G401 (cell line): ENCODE data around the gene PACS1. TPM values are rescaled to one million over a fixed set of nuclear protein-coding genes. Genes with fewer than 3 reads are reported as not detected.

Experiments used
- DNase-seq: peaks from one replicate; pipeline ENCODE4 v3.0.0-alpha.2; 2015; ENCODE audit warnings: low spot score
- in situ Hi-C: cut with HindIII; loops from 2 replicates; pipeline ENCODE4 v1.10.0; 2016; ENCODE audit warnings: low sequenced_read_pairs, mixed read lengths
- total RNA-seq: library from RNA; depleted of rRNA; stranded (reverse); fragments of >200 nt; shearing (Covaris generic); gene quantifications from 2 replicates; pipeline ENCODE4 v1.2.3, GENCODE V29; 2014

PACS1 gene
- total RNA-seq, 1 experiment from 2014 or later = 23.2 TPM

DNA sequence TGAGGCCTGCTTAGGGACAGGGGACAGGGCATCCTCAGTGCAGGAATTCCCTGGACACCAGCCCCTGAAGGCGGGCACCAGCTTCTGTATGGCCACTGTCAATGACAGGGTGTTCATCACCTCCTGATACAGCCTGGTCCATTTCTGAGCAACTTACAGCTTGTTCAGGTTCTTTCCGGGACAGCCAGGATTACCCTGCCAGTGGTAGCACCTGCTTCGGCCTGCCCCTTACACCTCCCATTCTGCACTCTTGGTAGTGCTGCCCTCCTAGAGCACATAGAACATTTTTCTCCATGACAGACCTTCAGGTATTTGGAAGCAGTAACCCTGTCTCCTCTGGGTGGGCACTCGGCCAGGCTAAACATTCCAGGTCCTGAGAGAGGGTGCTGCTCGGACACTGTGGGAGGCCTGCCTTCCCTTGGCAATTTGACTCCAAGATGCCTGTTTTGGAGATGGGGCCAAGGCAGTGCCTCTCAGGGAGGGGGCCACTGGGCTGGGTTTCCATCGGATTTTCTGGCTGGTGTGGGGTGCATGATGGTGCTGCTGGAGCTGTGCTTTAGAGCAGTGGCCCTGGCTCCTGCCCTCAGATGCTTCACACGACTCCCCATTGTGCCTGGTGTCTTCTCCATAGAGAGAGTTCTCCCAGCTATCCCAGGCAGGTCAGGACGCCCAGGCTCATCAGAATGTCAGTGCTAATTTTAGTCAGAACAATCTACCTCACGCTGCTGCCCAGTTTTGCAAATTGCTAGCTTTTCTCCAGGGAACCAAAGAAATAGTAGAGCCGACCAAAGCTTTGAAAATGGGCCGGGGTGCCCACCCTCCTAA, 22.3 kb upstream of the PACS1 start:
- in situ Hi-C loops = no loop called here
- peak; percentile 64 for DNase-seq

DNA sequence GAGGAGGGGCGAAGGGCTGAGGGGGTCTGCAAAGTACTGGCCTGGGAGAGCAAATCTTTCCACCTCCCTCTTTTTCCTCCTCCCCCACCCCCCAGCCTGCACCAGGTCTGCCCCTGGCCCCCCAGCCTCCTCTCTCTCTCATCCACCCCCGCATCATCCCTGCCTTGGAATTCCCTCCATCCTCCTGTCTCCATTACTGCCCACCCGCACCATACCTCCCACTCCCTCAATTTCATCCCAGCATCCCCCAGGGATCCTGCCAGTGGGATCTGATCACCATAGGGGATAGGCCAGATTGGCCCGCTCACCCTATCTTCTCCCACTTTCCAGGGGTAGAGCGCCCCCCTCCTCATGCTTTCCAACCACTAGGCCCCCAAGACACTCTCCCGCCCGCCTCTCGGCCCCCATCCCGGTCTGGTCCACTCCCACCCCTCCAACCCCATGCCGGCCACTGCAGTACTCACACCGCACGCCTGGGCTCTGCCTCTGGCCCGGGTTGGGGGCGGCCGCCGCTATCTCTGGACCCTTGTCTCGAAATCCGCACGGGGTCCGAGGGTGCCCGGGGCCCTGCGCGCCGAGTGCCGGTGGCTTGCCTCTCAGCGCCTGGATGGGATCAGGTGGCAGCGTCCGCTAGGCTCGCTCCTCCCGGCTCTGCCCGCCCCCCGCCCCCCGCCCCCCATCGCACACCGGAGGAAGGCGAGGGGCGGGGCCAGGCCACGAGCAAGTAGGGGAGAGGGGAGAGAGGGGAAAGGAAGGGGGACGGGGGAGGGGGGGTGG, 21.3 kb upstream of the PACS1 start, which contains the start of gene GAL3ST3:
Gene GAL3ST3 (minus strand): TSS at position 615 of the 777 bp plus-strand sequence. CDS start 3,746 bp downstream, outside the sequence.
- in situ Hi-C loops = no loop called here
- DNase-seq = peak; percentile 30

DNA sequence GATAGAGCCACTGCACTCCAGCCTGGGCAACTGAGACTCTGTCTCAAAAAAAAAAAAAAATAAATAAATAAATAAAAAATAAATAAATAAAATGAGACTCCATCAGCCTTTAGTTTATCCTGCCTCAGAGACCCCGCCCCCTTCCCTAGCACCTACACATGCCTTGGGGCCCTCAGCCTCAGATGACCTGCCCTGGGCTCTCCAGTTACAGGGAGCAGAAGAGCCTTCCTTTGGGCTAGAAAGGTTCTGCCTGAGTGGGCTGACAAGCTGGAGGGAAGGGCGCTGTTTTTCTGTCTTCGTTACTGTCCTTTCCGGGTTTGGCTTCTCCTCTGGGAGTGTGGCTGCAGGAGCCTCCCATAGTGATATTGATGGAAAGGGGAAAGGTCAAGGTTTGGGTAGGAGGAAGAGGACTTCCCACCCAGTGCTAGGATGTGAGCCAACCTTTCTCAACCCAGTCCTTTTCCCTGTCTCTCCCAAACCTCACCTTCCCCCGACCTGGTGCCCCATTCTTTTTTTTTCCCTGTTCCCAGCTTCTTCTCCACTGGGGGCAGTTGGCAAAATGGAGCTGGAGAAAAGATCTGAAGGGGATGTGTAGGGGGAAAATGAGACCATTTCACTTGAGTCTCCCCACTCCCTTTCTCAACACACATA, 19.4 kb upstream of the PACS1 start:
- in situ Hi-C loops = no loop called here

DNA sequence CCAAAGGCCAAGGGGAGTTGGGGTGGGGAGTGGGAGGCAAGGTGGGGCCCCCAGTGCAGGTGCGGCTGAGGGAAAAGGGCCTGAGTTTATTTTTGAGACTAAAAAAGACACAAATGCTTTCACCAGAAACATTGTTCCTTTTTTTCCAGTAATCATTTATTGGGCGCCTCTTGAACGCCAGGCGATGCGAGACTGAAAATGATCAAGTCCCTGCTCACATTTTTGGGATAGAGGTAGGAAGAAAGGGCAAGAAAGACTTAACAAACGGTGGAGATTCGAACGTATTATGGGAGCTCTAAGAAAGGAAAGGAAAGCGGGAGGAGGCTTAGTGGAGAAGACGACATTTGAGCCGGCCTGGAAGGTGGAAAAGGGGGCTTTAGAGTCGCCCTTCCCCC, 18.7 kb upstream of the PACS1 start:
- in situ Hi-C loops = no loop called here
- DNase-seq = no peak

More for the DNA sequence above, 19.4 kb upstream of the PACS1 start:
- DNase-seq = no peak

- in situ Hi-C loops = no loop called here
Measured at GRCh38 chr11:66051766-66052663, 18.1 kb upstream of the PACS1 start, which contains the start of gene SF3B2. SF3B2 (plus strand) TSS chr11:66052364; CDS start chr11:66052385, 21 bp downstream.

DNA sequence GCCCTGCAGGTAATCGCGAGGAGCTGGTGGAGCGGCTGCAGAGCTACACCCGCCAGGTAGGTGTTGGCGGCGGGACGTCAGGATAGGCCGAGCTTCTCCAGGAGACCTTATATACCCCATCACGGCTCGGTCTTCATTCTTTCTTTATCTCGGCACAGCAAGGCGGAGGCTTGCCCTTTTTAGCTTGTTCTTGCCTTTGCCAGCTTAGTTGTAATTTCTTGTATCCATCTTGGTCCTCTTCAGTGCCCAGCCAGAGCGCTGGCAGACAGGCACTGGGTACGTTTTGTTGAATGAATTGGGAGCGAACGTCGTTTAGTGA, 17.4 kb upstream of the PACS1 start:
- in situ Hi-C loops = no loop called here
- no peak for DNase-seq

More at GRCh38 chr11:66051766-66052663, 18.1 kb upstream of the PACS1 start, which contains the start of gene SF3B2:
- peak; percentile 99 for DNase-seq

DNA sequence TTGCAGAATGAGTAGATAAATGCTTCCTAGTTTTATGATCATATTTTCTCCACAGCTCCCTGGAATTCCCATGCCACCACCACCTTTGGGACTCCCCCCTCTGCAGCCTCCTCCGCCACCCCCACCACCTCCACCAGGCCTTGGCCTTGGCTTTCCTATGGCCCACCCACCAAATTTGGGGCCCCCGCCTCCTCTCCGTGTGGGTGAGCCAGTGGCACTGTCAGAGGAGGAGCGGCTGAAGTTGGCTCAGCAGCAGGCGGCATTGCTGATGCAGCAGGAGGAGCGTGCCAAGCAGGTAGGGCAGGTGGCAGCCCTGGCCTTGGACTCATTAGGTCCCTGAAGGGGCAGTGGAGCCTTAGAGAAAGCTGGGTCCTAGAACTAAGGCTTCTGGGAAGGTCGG, 15.1 kb upstream of the PACS1 start:
- DNase-seq = no peak
- in situ Hi-C loops = no loop called here

DNA sequence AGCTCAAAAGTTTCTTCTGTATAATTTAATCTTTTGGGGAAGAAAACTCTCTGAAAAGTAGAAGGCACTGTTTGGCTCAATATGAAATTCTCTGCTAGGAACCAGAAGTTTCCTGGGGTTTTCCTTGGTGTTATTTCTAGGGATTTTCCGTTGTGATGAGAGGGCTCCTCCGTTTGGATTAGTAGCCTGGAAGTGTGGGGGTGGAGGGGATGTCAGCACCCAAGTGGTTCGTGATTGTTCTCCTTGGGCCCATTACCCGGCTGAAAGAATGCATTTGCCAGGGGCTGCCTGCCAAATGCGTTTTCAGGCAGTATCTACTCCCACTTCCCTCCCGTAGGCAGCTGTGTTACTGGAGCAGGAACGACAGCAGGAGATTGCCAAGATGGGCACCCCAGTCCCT, 13.6 kb upstream of the PACS1 start:
- in situ Hi-C loops = no loop called here
- no peak for DNase-seq

DNA sequence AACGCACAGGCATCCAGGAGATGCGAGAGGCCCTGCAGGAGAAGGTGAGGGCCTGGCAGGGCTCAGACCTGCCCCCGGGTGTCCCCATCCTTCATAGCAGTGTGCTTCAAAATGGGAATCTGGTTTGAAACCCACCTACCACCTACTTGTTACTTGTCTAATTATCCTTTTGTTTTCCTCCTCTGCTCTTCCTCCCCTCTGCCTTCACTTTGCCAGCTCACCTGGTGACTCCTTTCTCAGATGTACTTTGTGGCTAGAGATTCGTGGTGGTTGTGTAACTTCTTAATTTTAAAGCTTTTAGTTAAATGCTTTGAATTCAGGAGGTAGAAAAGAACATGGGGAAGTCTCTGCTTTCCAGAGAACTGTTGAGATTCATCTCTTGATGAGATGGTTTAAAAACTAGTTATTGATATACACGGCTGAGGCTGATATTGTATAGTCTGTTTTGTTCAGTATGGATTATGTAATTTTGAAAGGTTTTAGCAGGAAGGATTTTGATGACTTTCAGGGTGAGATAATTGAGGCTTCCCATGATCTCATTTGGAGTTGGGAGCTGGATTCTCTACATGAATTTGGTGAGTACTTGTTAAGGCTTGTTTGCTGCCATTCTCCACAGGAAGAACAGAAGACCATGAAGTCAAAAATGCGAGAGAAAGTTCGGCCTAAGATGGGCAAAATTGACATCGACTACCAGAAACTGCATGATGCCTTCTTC, 9.9 kb upstream of the PACS1 start:
- in situ Hi-C loops = no loop called here
- no peak for DNase-seq

DNA sequence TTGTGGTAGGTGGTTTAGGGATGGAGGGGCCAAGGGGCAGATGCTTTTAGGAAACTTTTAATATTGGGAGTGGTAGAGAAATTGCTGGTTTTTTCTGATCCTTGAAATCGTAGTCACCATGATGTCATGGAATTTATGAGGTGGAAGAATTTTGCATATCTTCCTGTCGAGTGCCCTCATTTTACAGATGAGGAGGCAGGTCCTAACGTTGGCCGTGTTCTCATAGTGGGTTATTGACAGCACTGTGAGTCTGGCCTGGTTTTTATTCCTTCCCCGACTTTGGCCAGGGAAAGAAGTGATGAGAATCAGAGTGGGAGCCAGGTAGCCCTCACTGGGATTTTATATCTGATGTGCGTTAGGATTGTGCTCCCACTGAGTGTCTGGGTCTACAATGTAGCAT, 8.8 kb upstream of the PACS1 start:
- no peak for DNase-seq
- in situ Hi-C loops = no loop called here

DNA sequence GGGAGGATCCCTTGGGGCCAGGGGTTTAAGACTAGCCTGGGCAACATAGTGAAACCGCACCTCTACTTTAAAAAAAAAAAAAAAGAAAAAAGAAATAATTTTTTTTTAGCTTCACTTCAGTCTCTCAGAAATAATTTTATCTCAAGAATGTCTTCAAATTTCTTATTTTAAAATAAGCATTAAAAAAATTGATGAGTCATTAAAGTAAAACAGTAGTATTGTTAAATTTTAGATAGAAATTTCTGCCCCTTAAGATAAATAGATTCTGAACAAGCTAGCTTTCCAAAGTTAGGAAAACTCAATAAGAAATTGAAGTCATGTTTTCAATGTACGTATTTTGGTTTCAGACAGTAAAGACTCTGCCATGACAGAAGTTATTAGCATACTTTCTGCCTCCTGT, 7.7 kb upstream of the PACS1 start:
- in situ Hi-C loops = no loop called here

GRCh38 chr11:66063900-66064299, 6.2 kb upstream of the PACS1 start:
- in situ Hi-C loops = no loop called here
- no peak for DNase-seq

More for the DNA sequence above, 7.7 kb upstream of the PACS1 start:
- DNase-seq = no peak

GRCh38 chr11:66064571-66064970, 5.5 kb upstream of the PACS1 start:
- in situ Hi-C loops = no loop called here
- no peak for DNase-seq

GRCh38 chr11:66066751-66067150, 3.3 kb upstream of the PACS1 start:
- DNase-seq = no peak
- in situ Hi-C loops = no loop called here

DNA sequence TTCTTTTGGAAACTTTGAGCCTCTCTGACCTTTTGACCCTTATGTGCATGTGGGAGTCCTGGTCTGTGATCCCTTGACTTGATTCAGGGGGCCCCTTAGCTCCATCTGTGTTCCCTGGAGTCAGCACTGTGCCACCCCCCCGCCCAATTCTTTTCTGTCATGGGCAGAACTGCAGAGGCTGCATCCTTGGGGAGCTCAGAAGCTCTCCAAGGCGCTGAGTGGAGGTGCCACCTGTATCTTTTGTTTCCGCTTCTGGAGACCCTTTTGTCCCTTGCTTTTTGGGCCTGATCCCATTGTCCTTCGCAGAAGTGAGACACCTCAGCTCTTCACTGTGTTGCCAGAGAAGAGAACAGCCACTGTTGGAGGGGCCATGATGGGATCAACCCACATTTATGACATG, 2.4 kb upstream of the PACS1 start:
- no peak for DNase-seq
- in situ Hi-C loops = no loop called here

DNA sequence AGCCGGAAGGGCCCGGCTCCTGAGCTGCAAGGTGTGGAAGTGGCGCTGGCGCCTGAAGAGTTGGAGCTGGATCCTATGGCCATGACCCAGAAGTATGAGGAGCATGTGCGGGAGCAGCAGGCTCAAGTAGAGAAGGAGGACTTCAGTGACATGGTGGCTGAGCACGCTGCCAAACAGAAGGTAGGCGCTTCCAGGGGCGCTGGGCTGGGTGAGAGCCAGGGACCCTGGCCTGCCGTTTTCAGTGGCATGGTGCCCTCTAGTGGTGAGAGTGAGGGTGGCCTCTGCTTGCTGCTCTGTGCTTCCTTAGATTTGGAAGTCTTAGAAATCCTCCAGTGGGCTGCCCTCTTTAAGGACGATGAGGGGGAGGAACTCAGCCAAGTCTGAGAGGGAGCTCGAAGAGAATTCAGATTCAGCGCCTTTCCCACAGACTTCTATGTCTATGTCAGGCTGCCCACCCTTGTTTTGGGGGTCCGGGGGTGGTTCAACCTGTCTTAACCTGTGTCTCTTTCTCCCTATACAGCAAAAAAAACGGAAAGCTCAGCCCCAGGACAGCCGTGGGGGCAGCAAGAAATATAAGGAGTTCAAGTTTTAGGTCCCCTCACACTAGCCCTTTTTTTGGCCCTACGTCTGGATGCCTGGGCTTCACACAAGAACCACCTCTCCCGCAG, 1.8 kb upstream of the PACS1 start:
- peak; percentile 83 for DNase-seq
- in situ Hi-C loops = no loop called here

- in situ Hi-C loops = no loop called here
- DNase-seq = peak; percentile 38
Measured at GRCh38 chr11:66068923-66069714, 953 bp upstream of the PACS1 start.
